ENCODE data around the gene MLH3.

MLH3 gene

GRCh38 chr14:75042035-75042434 is 9.2 kb downstream of the MLH3 start:
- no peak for DNase-seq (ENCODE audit: low read depth)
- no peak overlapping the region for H3K4me3 ChIP-seq (ENCODE audit: low read depth, low read length)

GRCh38 chr14:75041613-75042012 is 9.7 kb downstream of the MLH3 start:
- no peak for DNase-seq (ENCODE audit: low read depth)
- no peak overlapping the region for H3K4me3 ChIP-seq (ENCODE audit: low read depth, low read length)

- DNase-seq (ENCODE audit: low read depth) = no peak
- H3K4me3 ChIP-seq (ENCODE audit: low read depth, low read length) = no peak overlapping the region
Measured at GRCh38 chr14:75040959-75041358, 10.3 kb downstream of the MLH3 start.

GRCh38 chr14:75040507-75040906 is 10.8 kb downstream of the MLH3 start:
- no peak overlapping the region for H3K4me3 ChIP-seq (ENCODE audit: low read depth, low read length)
- DNase-seq (ENCODE audit: low read depth) = no peak

- H3K4me3 ChIP-seq (ENCODE audit: low read depth, low read length) = no peak overlapping the region
- DNase-seq (ENCODE audit: low read depth) = no peak
Measured at GRCh38 chr14:75032939-75033338, 18.3 kb downstream of the MLH3 start.

- DNase-seq (ENCODE audit: low read depth) = no peak
- H3K4me3 ChIP-seq (ENCODE audit: low read depth, low read length) = no peak overlapping the region
Measured at GRCh38 chr14:75030147-75030546, 21.1 kb downstream of the MLH3 start.

- H3K4me3 ChIP-seq (ENCODE audit: low read depth, low read length) = no peak overlapping the region
- DNase-seq (ENCODE audit: low read depth) = no peak
Measured at GRCh38 chr14:75025876-75026275, 25.4 kb downstream of the MLH3 start.

- DNase-seq (ENCODE audit: low read depth) = no peak
- H3K4me3 ChIP-seq (ENCODE audit: low read depth, low read length) = no peak overlapping the region
Measured at GRCh38 chr14:75025082-75025481, 26.2 kb downstream of the MLH3 start.

GRCh38 chr14:75023108-75023507 is 28.2 kb downstream of the MLH3 start:
- no peak overlapping the region for H3K4me3 ChIP-seq (ENCODE audit: low read depth, low read length)
- DNase-seq (ENCODE audit: low read depth) = no peak

- no peak overlapping the region for H3K4me3 ChIP-seq (ENCODE audit: low read depth, low read length)
- no peak for DNase-seq (ENCODE audit: low read depth)
Measured at GRCh38 chr14:75022655-75023054, 28.6 kb downstream of the MLH3 start.

GRCh38 chr14:75018694-75019093 is 32.6 kb downstream of the MLH3 start:
- DNase-seq (ENCODE audit: low read depth) = no peak
- no peak overlapping the region for H3K4me3 ChIP-seq (ENCODE audit: low read depth, low read length)

- DNase-seq (ENCODE audit: low read depth) = no peak
- H3K4me3 ChIP-seq (ENCODE audit: low read depth, low read length) = no peak overlapping the region
Measured at GRCh38 chr14:75016815-75017214, 34.5 kb downstream of the MLH3 start.

GRCh38 chr14:75015496-75015895 is 35.8 kb downstream of the MLH3 start:
- H3K4me3 ChIP-seq (ENCODE audit: low read depth, low read length) = no peak overlapping the region
- no peak for DNase-seq (ENCODE audit: low read depth)

GRCh38 chr14:75013290-75013689 is 38.0 kb downstream of the MLH3 start:
- DNase-seq (ENCODE audit: low read depth) = no peak
- no peak overlapping the region for H3K4me3 ChIP-seq (ENCODE audit: low read depth, low read length)

- DNase-seq (ENCODE audit: low read depth) = peak; percentile 64
- H3K4me3 ChIP-seq (ENCODE audit: low read depth, low read length) = no peak overlapping the region
Measured at GRCh38 chr14:75011356-75011994, 39.8 kb downstream of the MLH3 start.

- no peak for DNase-seq (ENCODE audit: low read depth)
- H3K4me3 ChIP-seq (ENCODE audit: low read depth, low read length) = no peak overlapping the region
Measured at GRCh38 chr14:75010472-75011093, 40.7 kb downstream of the MLH3 start.

- no peak overlapping the region for H3K4me3 ChIP-seq (ENCODE audit: low read depth, low read length)
- DNase-seq (ENCODE audit: low read depth) = no peak
Measured at GRCh38 chr14:75009176-75009575, 42.1 kb downstream of the MLH3 start.

- DNase-seq (ENCODE audit: low read depth) = no peak
- no peak overlapping the region for H3K4me3 ChIP-seq (ENCODE audit: low read depth, low read length)
Measured at GRCh38 chr14:75005357-75005756, 45.9 kb downstream of the MLH3 start.

- DNase-seq (ENCODE audit: low read depth) = no peak
- peak overlapping the region; percentile 77 for H3K4me3 ChIP-seq (ENCODE audit: low read depth, low read length)
Measured at GRCh38 chr14:75003250-75004027, 47.8 kb downstream of the MLH3 start.

- peak; percentile 83 for DNase-seq (ENCODE audit: low read depth)
- H3K4me3 ChIP-seq (ENCODE audit: low read depth, low read length) = peak within 1 kb of the TSS; percentile 77
Measured at GRCh38 chr14:75002392-75003249, 48.6 kb downstream of the MLH3 start, which contains the start of gene EIF2B2. EIF2B2 (plus strand) TSS chr14:75002921; CDS start chr14:75002991, 70 bp downstream.

All from skeletal muscle cell (primary cell).